ENCODE results near the gene CCDC106. TPM values are rescaled to one million over a fixed set of nuclear protein-coding genes. Genes with fewer than 3 reads are reported as not detected.

The CCDC106 gene
- total RNA-seq, 1 donor from 2014 or later = 8.3 TPM

DNA sequence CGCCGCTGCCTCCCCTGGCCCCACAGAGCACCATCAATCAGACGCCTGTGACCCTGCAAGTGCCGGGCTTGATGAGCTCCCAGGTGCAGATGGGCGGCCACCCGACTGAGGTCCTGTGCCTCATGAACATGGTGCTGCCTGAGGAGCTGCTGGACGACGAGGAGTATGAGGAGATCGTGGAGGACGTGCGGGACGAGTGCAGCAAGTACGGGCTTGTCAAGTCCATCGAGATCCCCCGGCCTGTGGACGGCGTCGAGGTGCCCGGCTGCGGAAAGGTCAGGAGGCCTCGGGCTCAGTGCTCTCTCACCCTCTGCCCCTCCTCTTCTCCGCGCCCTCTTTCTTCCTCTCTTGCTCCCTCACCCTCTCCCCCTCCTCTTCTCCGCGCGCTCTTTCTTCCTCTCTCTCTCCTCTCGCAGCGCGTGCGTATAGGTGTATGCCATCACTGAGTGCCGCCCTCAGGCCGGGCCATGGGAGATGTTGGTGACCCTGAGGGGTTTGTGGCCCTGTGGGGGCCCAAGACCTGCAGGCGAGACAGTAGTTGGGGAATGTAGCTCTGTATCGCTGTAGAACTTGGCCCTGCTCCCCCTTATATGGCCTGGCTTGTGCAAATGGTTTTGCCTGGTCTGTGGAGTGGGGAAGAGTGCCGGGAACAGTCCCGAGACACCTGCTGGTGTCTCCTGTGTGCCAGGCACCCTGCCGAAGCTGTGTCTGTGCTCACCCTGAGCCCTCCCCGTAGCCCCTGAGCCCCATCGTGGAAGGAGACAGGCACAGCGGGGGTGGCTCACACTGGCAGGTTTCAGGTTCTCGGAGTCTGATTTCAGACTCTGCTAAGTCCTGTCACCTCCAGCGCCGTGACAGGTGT, 21.6 kb downstream of the CCDC106 start:
- Histone ChIP-seq H3K4me1 (peaks cover 11% of the 10 kb centered on the region), H3K4me3 (no peak overlapping the region), H3K27me3 (no peaks in the 10 kb centered on the region), H3K27ac (no peak overlapping the region), H3K9me3 (no peaks in the 10 kb centered on the region), H3K36me3 (peaks cover 0 to 72% of the 10 kb centered on the region in 2 donors)
- intact Hi-C loops (cut with DNase I) = loop anchor here (10.0 kb wide), 1 partner anchor 555 kb away; the partner anchor contains the start of gene PPP1R12C
- TF ChIP-seq, protein P1, sequence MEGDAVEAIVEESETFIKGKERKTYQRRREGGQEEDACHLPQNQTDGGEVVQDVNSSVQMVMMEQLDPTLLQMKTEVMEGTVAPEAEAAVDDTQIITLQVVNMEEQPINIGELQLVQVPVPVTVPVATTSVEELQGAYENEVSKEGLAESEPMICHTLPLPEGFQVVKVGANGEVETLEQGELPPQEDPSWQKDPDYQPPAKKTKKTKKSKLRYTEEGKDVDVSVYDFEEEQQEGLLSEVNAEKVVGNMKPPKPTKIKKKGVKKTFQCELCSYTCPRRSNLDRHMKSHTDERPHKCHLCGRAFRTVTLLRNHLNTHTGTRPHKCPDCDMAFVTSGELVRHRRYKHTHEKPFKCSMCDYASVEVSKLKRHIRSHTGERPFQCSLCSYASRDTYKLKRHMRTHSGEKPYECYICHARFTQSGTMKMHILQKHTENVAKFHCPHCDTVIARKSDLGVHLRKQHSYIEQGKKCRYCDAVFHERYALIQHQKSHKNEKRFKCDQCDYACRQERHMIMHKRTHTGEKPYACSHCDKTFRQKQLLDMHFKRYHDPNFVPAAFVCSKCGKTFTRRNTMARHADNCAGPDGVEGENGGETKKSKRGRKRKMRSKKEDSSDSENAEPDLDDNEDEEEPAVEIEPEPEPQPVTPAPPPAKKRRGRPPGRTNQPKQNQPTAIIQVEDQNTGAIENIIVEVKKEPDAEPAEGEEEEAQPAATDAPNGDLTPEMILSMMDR (IDR thresholded peaks at IDR 0.05) = no peak
- TF ChIP-seq POLR2A (IDR thresholded peaks at IDR 0.05) = no peak
- no peak for TF ChIP-seq POLR2AphosphoS5 (IDR thresholded peaks at IDR 0.05; ENCODE audit: insufficient read depth in 1 of 2, low read depth in 1 of 2)
- DNase-seq (ENCODE audit: extremely low spot score in 2 of 2) = no peak

DNA sequence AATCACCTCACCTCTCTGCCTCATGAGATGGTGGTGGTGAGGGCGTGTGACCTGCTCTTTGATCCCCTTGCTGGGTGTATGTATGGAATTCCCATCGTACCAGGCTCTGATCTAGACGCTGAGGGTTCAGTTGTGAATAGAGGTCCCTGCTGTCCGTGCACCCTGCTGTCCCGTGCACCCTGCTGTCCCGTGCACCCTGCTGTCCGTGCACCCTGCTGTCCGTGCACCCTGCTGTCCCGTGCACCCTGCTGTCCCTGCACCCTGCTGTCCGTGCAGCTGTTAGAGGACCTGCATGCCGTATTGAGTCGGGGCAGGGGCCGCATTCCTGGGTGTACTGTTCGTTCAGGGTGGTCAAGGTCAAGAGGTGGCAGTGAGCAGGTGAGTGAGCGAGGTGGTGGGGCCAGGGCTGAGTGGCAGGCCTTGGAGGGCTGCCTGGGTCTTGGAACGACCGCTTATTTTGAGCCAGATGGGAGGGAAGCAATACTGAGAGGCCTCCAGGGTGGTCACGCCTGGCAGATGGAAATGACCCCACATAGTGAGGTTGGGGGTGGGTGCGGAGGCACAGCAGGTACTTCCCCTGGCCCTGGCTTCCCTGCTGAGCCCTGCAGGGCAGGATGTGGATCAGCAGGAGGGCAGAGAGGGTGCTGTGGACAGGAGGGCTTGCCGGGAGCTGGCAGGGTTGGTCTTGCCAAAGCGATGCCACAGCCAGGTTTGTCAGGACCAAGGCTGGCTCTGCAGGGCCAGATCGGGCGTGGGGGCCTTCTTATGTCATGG, 22.5 kb downstream of the CCDC106 start:
- Histone ChIP-seq H3K36me3 (peaks cover 0 to 68% of the 10 kb centered on the region in 2 donors), H3K9me3 (no peaks in the 10 kb centered on the region), H3K27ac (no peak overlapping the region), H3K4me1 (peaks cover 13% of the 10 kb centered on the region), H3K27me3 (no peaks in the 10 kb centered on the region), H3K4me3 (no peak overlapping the region)
- TF ChIP-seq POLR2A (IDR thresholded peaks at IDR 0.05) (no peak), POLR2AphosphoS5 (IDR thresholded peaks at IDR 0.05; ENCODE audit: insufficient read depth in 1 of 2, low read depth in 1 of 2) (no peak)
- TF ChIP-seq, protein P1 (IDR thresholded peaks at IDR 0.05) = no peak
- DNase-seq (ENCODE audit: extremely low spot score in 2 of 2) = peak; percentile 95 to 100
- intact Hi-C loops (cut with DNase I) = no loop called here

DNA sequence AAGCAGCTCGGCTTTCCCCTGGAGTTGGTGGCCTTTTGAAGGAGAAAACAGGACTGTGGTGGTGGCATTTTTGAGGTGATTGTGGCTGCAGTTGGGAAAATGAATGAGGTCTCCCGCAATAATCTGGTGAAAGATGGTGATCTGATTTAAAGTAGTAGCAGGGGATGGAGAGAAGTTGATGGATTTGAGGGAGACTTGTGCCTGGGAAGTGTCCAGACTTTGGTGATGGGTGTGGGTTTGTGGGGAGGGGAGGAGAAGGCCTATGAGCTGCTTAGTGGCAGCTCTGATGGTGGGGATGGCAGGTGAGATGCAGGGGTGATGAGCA, 23.0 kb downstream of the CCDC106 start:
- no peak overlapping the region for H3K27ac ChIP-seq
- H3K9me3 ChIP-seq = no peaks in the 10 kb centered on the region
- peaks cover 0 to 62% of the 10 kb centered on the region in 2 donors for H3K36me3 ChIP-seq
- intact Hi-C loops (cut with DNase I) = no loop called here
- H3K27me3 ChIP-seq = no peaks in the 10 kb centered on the region
- peaks cover 18% of the 10 kb centered on the region for H3K4me1 ChIP-seq
- no peak for DNase-seq (ENCODE audit: extremely low spot score in 2 of 2)
- no peak overlapping the region for H3K4me3 ChIP-seq
- TF ChIP-seq POLR2A (IDR thresholded peaks at IDR 0.05) = no peak
- no peak for TF ChIP-seq POLR2AphosphoS5 (IDR thresholded peaks at IDR 0.05; ENCODE audit: insufficient read depth in 1 of 2, low read depth in 1 of 2)
- TF ChIP-seq, protein P1 (IDR thresholded peaks at IDR 0.05) = no peak

DNA sequence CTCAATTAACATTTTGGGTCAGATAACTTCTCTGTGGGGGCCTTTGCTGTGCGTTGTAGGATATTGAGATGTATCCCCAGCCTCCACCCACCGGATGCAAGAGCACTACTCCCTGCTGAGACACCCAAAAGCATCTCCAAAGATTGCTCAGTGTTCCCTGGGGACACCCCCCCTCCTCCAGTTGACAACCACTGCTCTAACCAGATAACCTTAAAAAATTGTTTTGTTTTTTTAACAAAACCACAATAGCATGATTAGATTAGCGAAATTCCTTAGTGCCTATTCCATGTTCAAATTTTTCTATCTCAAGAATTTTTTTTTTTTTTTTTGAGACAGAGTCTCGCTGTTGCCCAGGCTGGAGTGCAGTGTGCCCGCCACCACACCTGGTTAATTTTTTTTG, 24.4 kb downstream of the CCDC106 start:
- H3K9me3 ChIP-seq = no peaks in the 10 kb centered on the region
- intact Hi-C loops (cut with DNase I) = no loop called here
- H3K36me3 ChIP-seq = peaks cover 0 to 51% of the 10 kb centered on the region in 2 donors
- no peaks in the 10 kb centered on the region for H3K27me3 ChIP-seq
- peaks cover 32% of the 10 kb centered on the region for H3K4me1 ChIP-seq
- H3K27ac ChIP-seq = no peak overlapping the region
- no peak for DNase-seq (ENCODE audit: extremely low spot score in 2 of 2)
- no peak overlapping the region for H3K4me3 ChIP-seq
- TF ChIP-seq, protein P1 (IDR thresholded peaks at IDR 0.05) = no peak
- no peak for TF ChIP-seq POLR2A (IDR thresholded peaks at IDR 0.05)
- no peak for TF ChIP-seq POLR2AphosphoS5 (IDR thresholded peaks at IDR 0.05; ENCODE audit: insufficient read depth in 1 of 2, low read depth in 1 of 2)

Measured in vagina (tissue), 2 donors.